Measurements from ENCODE around the gene HAPSTR1.

The HAPSTR1 gene

DNA sequence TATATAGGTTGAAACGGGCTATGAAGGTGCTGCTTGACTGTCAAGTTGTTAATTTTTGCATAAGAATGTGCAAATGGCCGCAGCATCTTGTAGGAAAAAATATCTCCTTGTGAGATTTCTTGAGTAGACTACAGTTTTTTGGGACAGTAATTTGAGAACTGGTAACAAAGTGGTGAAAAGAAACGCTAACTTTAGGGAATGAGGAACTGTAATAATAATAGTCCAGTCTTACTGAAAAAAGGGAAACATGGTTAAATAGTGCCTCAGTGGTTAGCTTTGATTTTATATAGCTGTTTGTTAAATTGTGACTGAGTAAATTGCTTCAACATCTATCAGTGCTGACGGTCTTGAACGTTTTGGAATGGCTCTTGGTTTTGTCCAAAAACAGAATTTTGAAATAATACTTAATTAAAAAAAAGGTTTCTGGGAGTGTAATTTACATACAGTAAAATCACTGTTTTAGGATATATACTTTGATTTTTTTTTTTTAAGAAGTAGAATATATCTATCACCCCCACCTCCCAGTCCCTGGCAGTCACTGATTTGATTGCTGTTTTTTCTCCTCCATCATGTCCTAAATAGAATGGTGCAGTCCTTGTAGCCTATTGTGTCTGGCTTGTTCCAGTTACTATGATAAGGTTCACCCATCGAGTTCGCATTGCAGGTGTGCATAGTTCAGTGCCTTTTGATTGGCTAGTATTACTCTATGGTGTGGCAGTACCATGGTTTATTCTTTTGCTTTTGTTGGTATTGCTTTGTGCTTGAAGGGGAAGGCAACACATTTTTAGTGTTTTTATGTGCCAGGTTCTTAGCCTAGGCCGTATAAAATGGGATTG is 2.8 kb downstream of the HAPSTR1 start:
- H3K36me3 Mint-ChIP-seq (ENCODE audit: insufficient read depth): peaks cover 68% of the 10 kb centered on the region
- H3K9me3 Mint-ChIP-seq: no peaks in the 10 kb centered on the region
- ATAC-seq (replicated peaks; ENCODE audit: extremely low read depth, poor library complexity, severe bottlenecking) (no peak), DNase-seq (ENCODE audit: low spot score in 2 of 2) (no peak)
- H3K27me3 Mint-ChIP-seq: no peaks in the 10 kb centered on the region
- peak overlapping the region; percentile 98 for H3K4me3 Mint-ChIP-seq
- H3K27ac Mint-ChIP-seq (ENCODE audit: low read depth): peak overlapping the region; percentile 99
- peaks cover 63% of the 10 kb centered on the region for H3K4me1 Mint-ChIP-seq

DNA sequence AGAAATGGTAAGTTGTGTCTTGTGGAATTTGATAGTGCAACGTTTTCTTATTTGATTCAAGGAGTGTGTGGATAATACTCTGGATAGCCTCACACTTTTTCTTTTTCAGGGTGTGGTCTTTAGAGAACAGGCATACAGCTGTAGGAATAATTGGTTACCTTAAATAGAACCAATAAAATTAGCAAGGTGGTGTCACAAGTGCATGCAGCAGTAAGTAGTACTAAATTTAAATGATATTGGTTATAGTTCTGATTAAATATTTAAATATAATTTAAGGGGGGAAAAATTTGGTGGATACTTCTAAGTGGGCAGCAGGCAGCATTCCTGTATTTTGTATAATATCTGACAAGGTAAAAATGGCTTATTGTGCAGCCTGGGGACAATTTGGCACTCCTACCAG is 3.7 kb downstream of the HAPSTR1 start:
- no peak overlapping the region for H3K27ac Mint-ChIP-seq (ENCODE audit: low read depth)
- no peaks in the 10 kb centered on the region for H3K27me3 Mint-ChIP-seq
- no peak for ATAC-seq (replicated peaks; ENCODE audit: extremely low read depth, poor library complexity, severe bottlenecking)
- DNase-seq (ENCODE audit: low spot score in 2 of 2): no peak
- no peaks in the 10 kb centered on the region for H3K9me3 Mint-ChIP-seq
- peaks cover 73% of the 10 kb centered on the region for H3K36me3 Mint-ChIP-seq (ENCODE audit: insufficient read depth)
- peaks cover 66% of the 10 kb centered on the region for H3K4me1 Mint-ChIP-seq
- H3K4me3 Mint-ChIP-seq: peak overlapping the region; percentile 98

DNA sequence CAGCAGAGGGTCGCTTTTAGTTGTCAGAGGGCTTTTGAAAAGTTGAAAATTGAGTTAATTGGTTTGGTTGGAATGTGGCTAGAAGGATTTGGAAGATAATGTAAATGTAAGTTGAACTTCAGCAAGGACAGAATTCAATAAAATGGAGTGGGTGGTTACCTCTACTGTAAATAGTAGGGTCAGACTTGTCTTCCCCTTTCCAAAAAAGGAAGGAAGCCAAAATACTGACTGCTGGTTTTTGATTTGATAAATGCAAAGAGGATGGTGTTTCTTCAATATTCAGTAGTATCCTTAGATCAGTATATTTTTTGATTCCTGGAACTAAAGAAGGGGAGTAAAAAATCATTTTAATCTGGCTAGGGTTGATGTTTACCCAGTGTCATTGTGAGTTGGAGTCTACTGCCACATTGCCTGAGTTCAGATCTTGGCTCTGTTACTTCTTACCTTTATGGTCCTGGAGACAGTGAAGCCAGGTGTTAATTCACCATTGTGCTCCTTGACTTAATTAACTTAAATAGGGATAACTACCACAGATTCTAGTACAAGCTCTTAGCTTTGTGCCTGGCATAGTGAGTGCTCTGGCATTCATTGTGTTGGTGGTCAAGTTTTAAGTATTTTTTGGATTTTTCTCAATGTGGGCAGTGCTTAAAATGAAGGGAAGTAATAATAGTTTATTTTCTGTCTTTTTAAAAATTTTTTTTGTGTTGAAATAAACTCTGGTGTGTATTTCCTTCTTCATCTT is 4.4 kb downstream of the HAPSTR1 start:
- Mint-ChIP-seq H3K4me1 (peaks cover 72% of the 10 kb centered on the region), H3K9me3 (no peaks in the 10 kb centered on the region), H3K36me3 (ENCODE audit: insufficient read depth) (peaks cover 76% of the 10 kb centered on the region), H3K27me3 (no peaks in the 10 kb centered on the region), H3K4me3 (peak overlapping the region; percentile 98), H3K27ac (ENCODE audit: low read depth) (peak overlapping the region; percentile 53)
- no peak for ATAC-seq (replicated peaks; ENCODE audit: extremely low read depth, poor library complexity, severe bottlenecking)
- DNase-seq (ENCODE audit: low spot score in 2 of 2): no peak

DNA sequence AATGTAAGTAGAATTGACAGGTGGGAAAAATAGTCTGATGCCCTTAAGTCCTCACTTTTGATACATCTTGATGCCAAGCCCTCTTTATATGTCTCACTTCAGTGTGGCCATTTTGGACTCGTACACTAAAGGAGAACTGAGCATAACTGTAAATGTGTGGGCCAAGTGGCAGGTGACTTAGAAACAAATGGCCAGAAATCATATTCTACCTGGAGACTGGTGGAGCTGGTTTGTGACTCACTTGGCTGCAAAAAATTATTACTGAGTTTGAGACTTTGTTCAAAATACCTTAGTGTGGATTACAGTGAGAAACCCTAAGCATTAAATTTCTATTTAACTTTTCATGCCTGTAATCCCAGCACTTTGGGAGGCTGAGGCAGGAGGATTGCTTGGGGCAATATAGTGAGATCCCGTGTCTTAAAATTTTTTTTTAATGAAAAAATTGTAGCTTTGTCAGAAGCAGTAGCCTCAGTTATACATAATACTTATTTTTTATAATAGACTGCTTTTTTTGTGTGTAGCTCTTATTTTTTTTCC is 5.0 kb downstream of the HAPSTR1 start:
- Mint-ChIP-seq H3K4me3 (peak overlapping the region; percentile 98), H3K4me1 (peaks cover 75% of the 10 kb centered on the region), H3K27ac (ENCODE audit: low read depth) (peak overlapping the region; percentile 53), H3K27me3 (no peaks in the 10 kb centered on the region), H3K36me3 (ENCODE audit: insufficient read depth) (peaks cover 72% of the 10 kb centered on the region), H3K9me3 (no peaks in the 10 kb centered on the region)
- DNase-seq (ENCODE audit: low spot score in 2 of 2) (no peak), ATAC-seq (replicated peaks; ENCODE audit: extremely low read depth, poor library complexity, severe bottlenecking) (no peak)

DNA sequence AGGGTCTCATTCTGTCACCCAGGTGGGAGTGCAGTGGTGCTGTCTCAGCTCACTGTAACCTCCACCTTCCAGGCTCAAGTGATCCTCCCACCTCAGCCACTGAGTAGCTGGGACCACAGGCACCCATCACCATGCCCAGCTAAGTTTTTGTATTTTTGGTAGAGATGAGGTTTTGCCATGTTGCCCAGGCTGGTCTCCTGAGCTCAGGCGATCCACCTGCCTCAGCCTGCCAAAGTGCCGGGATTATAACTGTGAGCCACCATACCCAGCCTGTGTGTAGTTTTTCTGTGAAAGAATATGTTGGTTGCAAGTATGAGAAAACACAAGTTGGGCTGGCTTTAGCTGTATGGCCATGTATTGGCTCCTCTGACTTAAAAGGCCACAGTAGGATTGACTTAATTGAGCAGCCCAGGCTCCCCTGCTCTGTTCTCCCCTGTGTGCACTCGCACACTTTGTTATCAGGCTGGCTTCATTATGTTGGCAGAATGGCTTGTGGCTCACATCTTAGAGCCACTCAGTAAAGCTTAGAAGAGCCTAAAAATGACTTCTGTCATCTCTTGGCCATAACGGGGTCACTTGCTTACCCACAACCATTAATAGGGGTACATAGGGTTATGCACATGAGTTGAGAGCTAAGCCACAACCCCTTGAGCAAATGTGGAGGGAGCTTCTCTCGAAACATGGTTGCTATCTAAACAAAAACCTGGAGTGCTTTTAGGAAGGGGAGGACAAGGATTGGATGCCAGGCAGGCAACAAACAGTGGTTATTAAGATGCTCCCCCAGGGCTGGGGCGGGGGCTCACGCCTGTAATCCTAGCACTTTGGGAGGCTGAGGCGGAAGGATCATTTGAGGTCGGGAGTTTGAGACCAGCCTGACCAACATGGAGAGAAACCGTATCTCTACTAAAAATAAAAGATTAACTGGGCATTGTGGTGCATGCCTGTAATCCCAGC is 6.1 kb downstream of the HAPSTR1 start:
- peaks cover 78% of the 10 kb centered on the region for H3K36me3 Mint-ChIP-seq (ENCODE audit: insufficient read depth)
- peak overlapping the region; percentile 72 for H3K4me3 Mint-ChIP-seq
- peaks cover 79% of the 10 kb centered on the region for H3K4me1 Mint-ChIP-seq
- H3K27me3 Mint-ChIP-seq: no peaks in the 10 kb centered on the region
- no peaks in the 10 kb centered on the region for H3K9me3 Mint-ChIP-seq
- DNase-seq (ENCODE audit: low spot score in 2 of 2) (no peak), ATAC-seq (replicated peaks; ENCODE audit: extremely low read depth, poor library complexity, severe bottlenecking) (no peak)
- peak overlapping the region; percentile 90 for H3K27ac Mint-ChIP-seq (ENCODE audit: low read depth)

DNA sequence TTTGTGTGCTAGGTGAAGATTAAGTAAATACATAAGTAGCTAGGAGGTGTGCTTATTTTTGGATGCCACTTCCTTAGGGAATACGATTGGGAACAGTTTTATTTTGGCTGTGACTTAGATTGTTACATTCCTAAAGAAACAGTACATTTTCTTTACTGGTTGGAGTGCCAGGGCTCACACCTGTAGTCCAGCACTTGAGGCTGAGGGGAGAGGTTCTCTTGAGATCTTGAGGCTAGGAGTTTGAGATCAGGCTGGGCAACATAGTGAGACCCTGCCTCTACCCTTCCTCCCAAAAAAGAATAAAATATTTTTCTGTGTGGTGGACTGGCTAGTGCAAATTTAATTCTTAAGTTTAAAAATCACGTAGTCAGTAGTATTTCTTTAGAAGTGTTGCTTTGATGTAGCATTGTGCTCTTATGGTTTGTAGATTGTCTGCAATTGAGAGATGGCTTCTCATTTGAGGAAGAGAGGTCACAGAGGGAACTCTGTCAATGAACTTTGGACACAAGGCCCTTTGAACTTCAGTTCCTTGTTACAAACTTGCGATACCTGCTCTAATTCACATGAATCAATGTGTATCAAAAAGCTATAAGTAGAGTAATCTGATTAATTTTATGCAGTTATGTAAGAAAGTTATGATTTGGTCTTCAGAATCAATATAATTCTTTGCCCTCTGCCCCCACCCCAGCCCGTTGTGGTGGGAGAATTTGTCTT is 7.1 kb downstream of the HAPSTR1 start:
- no peak for ATAC-seq (replicated peaks; ENCODE audit: extremely low read depth, poor library complexity, severe bottlenecking)
- H3K27ac Mint-ChIP-seq (ENCODE audit: low read depth): peak overlapping the region; percentile 90
- H3K4me3 Mint-ChIP-seq: peak overlapping the region; percentile 72
- H3K9me3 Mint-ChIP-seq: no peaks in the 10 kb centered on the region
- no peak for DNase-seq (ENCODE audit: low spot score in 2 of 2)
- peaks cover 78% of the 10 kb centered on the region for H3K36me3 Mint-ChIP-seq (ENCODE audit: insufficient read depth)
- peaks cover 79% of the 10 kb centered on the region for H3K4me1 Mint-ChIP-seq
- no peaks in the 10 kb centered on the region for H3K27me3 Mint-ChIP-seq

DNA sequence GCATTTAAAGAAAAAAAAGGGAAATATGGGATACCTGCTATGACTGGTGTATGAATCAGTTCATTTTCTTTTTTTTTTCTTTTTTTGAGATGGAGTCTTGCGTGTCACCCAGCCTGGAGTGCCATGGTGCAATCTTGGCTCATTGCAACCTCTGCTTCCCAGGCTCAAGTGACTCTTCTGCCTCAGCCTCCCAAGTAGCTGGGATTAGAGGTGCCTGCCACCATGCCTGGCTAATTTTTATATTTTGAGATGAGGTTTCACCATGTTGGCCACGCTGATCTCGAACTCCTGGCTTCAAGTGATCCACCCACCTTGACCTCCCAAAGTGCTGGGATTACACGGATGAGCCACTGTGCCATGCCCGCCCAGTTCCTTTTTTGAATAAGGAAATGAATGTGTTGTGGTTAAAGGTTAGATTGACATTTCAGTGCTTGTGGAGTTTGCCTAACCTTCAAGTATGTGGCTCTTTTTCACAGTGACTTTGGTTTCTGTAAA is 7.7 kb downstream of the HAPSTR1 start:
- H3K27ac Mint-ChIP-seq (ENCODE audit: low read depth): peak overlapping the region; percentile 90
- no peaks in the 10 kb centered on the region for H3K9me3 Mint-ChIP-seq
- peaks cover 80% of the 10 kb centered on the region for H3K36me3 Mint-ChIP-seq (ENCODE audit: insufficient read depth)
- peaks cover 80% of the 10 kb centered on the region for H3K4me1 Mint-ChIP-seq
- peak overlapping the region; percentile 72 for H3K4me3 Mint-ChIP-seq
- no peak for ATAC-seq (replicated peaks; ENCODE audit: extremely low read depth, poor library complexity, severe bottlenecking)
- no peak for DNase-seq (ENCODE audit: low spot score in 2 of 2)
- H3K27me3 Mint-ChIP-seq: no peaks in the 10 kb centered on the region

DNA sequence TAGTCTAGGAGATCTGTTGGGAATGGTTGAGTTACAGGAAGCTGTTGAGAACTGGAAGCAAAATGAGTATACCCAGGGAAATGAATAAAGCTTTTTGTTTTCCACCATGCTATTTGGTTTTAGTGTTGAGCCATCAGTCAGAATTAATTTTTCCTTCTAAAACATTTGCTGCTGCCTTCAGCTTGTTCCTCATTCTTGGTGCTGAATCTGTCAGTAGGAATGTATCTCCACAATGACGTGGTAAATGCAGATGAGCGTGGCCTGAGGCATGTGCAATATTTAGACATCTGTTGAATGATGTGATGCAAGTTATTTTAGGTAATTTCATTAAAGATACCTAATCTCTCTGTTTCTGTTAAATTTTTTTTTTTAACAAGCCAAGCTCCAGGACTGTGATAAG is 10.9 kb downstream of the HAPSTR1 start:
- ATAC-seq (replicated peaks; ENCODE audit: extremely low read depth, poor library complexity, severe bottlenecking): no peak
- Mint-ChIP-seq H3K27ac (ENCODE audit: low read depth) (peak overlapping the region; percentile 78), H3K9me3 (no peaks in the 10 kb centered on the region), H3K4me1 (peaks cover 81% of the 10 kb centered on the region), H3K36me3 (ENCODE audit: insufficient read depth) (peaks cover 89% of the 10 kb centered on the region), H3K4me3 (peak overlapping the region; percentile 72), H3K27me3 (no peaks in the 10 kb centered on the region)
- DNase-seq (ENCODE audit: low spot score in 2 of 2): no peak

DNA sequence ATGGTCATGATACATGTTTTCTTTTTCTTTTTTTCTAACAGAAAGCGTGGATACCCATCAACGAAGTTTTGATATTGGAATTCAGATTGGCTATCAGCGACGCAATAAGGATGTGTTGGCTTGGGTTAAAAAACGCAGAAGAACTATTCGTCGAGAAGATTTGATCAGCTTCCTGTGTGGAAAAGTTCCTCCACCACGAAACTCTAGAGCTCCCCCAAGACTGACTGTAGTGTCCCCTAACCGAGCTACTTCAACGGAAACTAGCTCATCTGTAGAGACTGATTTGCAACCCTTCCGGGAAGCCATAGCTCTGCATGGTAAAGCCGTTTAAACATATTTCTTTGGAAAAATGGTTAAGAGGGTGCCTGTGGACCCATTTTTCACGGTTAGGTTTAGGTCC is 11.5 kb downstream of the HAPSTR1 start:
- H3K9me3 Mint-ChIP-seq: no peaks in the 10 kb centered on the region
- peaks cover 89% of the 10 kb centered on the region for H3K36me3 Mint-ChIP-seq (ENCODE audit: insufficient read depth)
- H3K4me1 Mint-ChIP-seq: peaks cover 81% of the 10 kb centered on the region
- peak overlapping the region; percentile 78 for H3K27ac Mint-ChIP-seq (ENCODE audit: low read depth)
- DNase-seq (ENCODE audit: low spot score in 2 of 2): no peak
- no peaks in the 10 kb centered on the region for H3K27me3 Mint-ChIP-seq
- peak; percentile 64 for ATAC-seq (replicated peaks; ENCODE audit: extremely low read depth, poor library complexity, severe bottlenecking)
- H3K4me3 Mint-ChIP-seq: peak overlapping the region; percentile 72

DNA sequence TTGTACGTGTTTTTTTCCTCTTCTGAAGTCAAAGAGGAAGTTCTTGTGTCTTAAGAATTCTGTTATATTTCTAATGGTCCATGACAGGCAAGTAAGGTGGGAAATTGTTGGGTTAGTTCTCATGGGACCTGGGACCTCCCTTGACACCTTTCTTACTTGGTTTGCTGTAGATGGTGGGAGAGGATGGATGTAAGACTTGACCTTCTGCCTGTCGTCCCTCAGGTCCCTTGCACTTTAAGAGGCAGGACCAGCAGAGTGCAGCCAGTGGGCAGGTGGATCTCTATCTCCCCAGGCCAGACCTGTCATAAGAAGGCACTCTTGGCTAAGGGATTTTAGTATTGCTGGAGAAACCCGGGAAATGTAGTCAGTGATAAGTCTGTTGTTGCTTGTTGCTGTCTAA is 12.1 kb downstream of the HAPSTR1 start:
- H3K9me3 Mint-ChIP-seq: no peaks in the 10 kb centered on the region
- peaks cover 80% of the 10 kb centered on the region for H3K4me1 Mint-ChIP-seq
- ATAC-seq (replicated peaks; ENCODE audit: extremely low read depth, poor library complexity, severe bottlenecking): no peak
- peaks cover 87% of the 10 kb centered on the region for H3K36me3 Mint-ChIP-seq (ENCODE audit: insufficient read depth)
- H3K27me3 Mint-ChIP-seq: no peaks in the 10 kb centered on the region
- peak overlapping the region; percentile 72 for H3K4me3 Mint-ChIP-seq
- no peak for DNase-seq (ENCODE audit: low spot score in 2 of 2)
- peak overlapping the region; percentile 78 for H3K27ac Mint-ChIP-seq (ENCODE audit: low read depth)

DNA sequence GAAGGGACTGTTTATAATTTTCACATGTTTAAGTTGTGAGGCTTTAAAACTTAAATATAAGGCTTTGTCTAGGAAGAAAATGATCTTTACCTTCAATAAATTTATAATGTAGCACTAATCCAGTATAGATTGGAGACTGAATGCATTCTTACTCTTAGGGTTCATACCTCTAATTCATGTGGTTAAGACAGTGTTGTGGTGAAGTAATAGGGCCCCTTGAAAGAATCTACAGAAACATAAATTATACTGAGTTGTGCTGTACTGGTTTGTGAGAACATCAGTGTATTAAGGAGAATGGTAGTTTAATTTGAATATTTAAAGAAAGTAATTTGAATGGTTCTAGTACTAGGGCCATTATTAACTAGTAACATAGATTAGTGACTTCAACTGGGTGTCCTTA is 13.7 kb downstream of the HAPSTR1 start:
- H3K27ac Mint-ChIP-seq (ENCODE audit: low read depth): peak overlapping the region; percentile 81

More for the DNA sequence above, 13.7 kb downstream of the HAPSTR1 start:
- H3K36me3 Mint-ChIP-seq (ENCODE audit: insufficient read depth): peaks cover 89% of the 10 kb centered on the region
- no peaks in the 10 kb centered on the region for H3K9me3 Mint-ChIP-seq
- DNase-seq (ENCODE audit: low spot score in 2 of 2) (no peak), ATAC-seq (replicated peaks; ENCODE audit: extremely low read depth, poor library complexity, severe bottlenecking) (peak; percentile 29)
- peak overlapping the region; percentile 72 for H3K4me3 Mint-ChIP-seq
- H3K27me3 Mint-ChIP-seq: no peaks in the 10 kb centered on the region
- peaks cover 83% of the 10 kb centered on the region for H3K4me1 Mint-ChIP-seq

Data from central memory CD8-positive, alpha-beta T cell (primary cell).